NB4 (cell line): ENCODE data around the gene B9D2.

Experiments
- CTCF ChIP-seq: IDR thresholded peaks from one replicate; pipeline ENCODE4 v1.5.1; 2012; ENCODE audit warnings: low read depth, low read length
- MAX ChIP-seq: IDR thresholded peaks from 2 replicates; pipeline ENCODE4 v1.6.1; 2011; ENCODE audit warnings: low read depth, low read length
- MYC ChIP-seq: IDR thresholded peaks from 2 replicates; pipeline ENCODE4 v1.6.1; 2011; ENCODE audit warnings: low read depth, low read length
- POLR2A ChIP-seq: IDR thresholded peaks from 2 replicates; pipeline ENCODE4 v1.6.1; 2011; ENCODE audit warnings: mild to moderate bottlenecking; ENCODE audit not compliant: insufficient read length; ENCODE audit errors: extremely low read depth

GRCh38 chr19:41307954-41308449 is 55.9 kb downstream of the B9D2 start:
- TF ChIP-seq CTCF: no peak
- TF ChIP-seq POLR2A: no peak
- no peak for TF ChIP-seq MAX
- no peak for TF ChIP-seq MYC
